ENCODE measurements around the gene NPAS2.

The NPAS2 gene

GRCh38 chr2:101012054-101012705, 192.2 kb downstream of the NPAS2 start:
- DNase-seq (ENCODE audit: low read depth): no peak

- no peak for DNase-seq (ENCODE audit: low read depth)
Measured at GRCh38 chr2:101012706-101013181, 192.8 kb downstream of the NPAS2 start.

- no peak for DNase-seq (ENCODE audit: low read depth)
Measured at GRCh38 chr2:101014264-101014857, 194.4 kb downstream of the NPAS2 start.

GRCh38 chr2:101017371-101017770, 197.4 kb downstream of the NPAS2 start:
- no peak for DNase-seq (ENCODE audit: low read depth)

GRCh38 chr2:101018934-101019333, 199.0 kb downstream of the NPAS2 start:
- no peak for DNase-seq (ENCODE audit: low read depth)

GRCh38 chr2:101022221-101022620, 202.3 kb downstream of the NPAS2 start:
- no peak for DNase-seq (ENCODE audit: low read depth)

GRCh38 chr2:101023327-101024107, 203.6 kb downstream of the NPAS2 start:
- DNase-seq (ENCODE audit: low read depth): no peak

- no peak for DNase-seq (ENCODE audit: low read depth)
Measured at GRCh38 chr2:101025561-101025960, 205.6 kb downstream of the NPAS2 start.

GRCh38 chr2:101026253-101026701, 206.3 kb downstream of the NPAS2 start:
- DNase-seq (ENCODE audit: low read depth): no peak

- no peak for DNase-seq (ENCODE audit: low read depth)
Measured at GRCh38 chr2:101026923-101027469, 207.1 kb downstream of the NPAS2 start.

- DNase-seq (ENCODE audit: low read depth): no peak
Measured at GRCh38 chr2:101027852-101028251, 207.9 kb downstream of the NPAS2 start.

- DNase-seq (ENCODE audit: low read depth): no peak
Measured at GRCh38 chr2:101030866-101031554, 211.1 kb downstream of the NPAS2 start.

- DNase-seq (ENCODE audit: low read depth): no peak
Measured at GRCh38 chr2:101032084-101032776, 212.3 kb downstream of the NPAS2 start.

- no peak for DNase-seq (ENCODE audit: low read depth)
Measured at GRCh38 chr2:101036562-101036961, 216.6 kb downstream of the NPAS2 start.

- DNase-seq (ENCODE audit: low read depth): no peak
Measured at GRCh38 chr2:101037161-101037755, 217.3 kb downstream of the NPAS2 start.

- DNase-seq (ENCODE audit: low read depth): no peak
Measured at GRCh38 chr2:101038455-101039255, 218.7 kb downstream of the NPAS2 start.

- DNase-seq (ENCODE audit: low read depth): no peak
Measured at GRCh38 chr2:101040072-101040471, 220.1 kb downstream of the NPAS2 start.

- DNase-seq (ENCODE audit: low read depth): no peak
Measured at GRCh38 chr2:101040761-101041160, 220.8 kb downstream of the NPAS2 start.

- DNase-seq (ENCODE audit: low read depth): no peak
Measured at GRCh38 chr2:101041413-101041812, 221.5 kb downstream of the NPAS2 start.

GRCh38 chr2:101045330-101045729, 225.4 kb downstream of the NPAS2 start:
- no peak for DNase-seq (ENCODE audit: low read depth)

Data from HS-27A (cell line).